Astrocyte (in vitro differentiated cells and primary cell): ENCODE data around the gene PIP5K1A. TPM values are rescaled to one million over a fixed set of nuclear protein-coding genes. Genes with fewer than 3 reads are reported as not detected.
"Not testable (repeated sequence)": the region's sequence is repeated elsewhere in the genome, so short reads cannot be mapped to it uniquely, and the experiment has no call there.

Experiments used
- DNase-seq: peaks from one replicate; pipeline ENCODE4 v3.0.0-alpha.2; 2010; ENCODE audit warnings: low read depth
- FAIRE-seq: peaks from 2 replicates; lab custom pipeline; 2011; peaks lifted over from hg19 to GRCh38; lab: Jason Lieb, UNC
- H2AFZ ChIP-seq: 2 replicates; pipeline ENCODE4 v1.6.0; 2012; ENCODE audit warnings: low read depth, low read length, inconsistent platforms
- H3K27ac ChIP-seq: 2 replicates; pipeline ENCODE4 v1.5.1; 2011; ENCODE audit warnings: low read depth, low read length, inconsistent platforms
- H3K27me3 ChIP-seq: 2 replicates; pipeline ENCODE4 v1.6.0; 2011; ENCODE audit warnings: low read length, inconsistent platforms; ENCODE audit not compliant: insufficient read depth
- H3K36me3 ChIP-seq: 2 replicates; pipeline ENCODE4 v1.5.1; 2011; ENCODE audit warnings: low read length, inconsistent platforms; ENCODE audit not compliant: insufficient read depth
- H3K4me1 ChIP-seq: 2 replicates; pipeline ENCODE4 v1.5.1; 2011; ENCODE audit warnings: low read length, inconsistent platforms; ENCODE audit not compliant: insufficient read depth
- H3K4me2 ChIP-seq: 2 replicates; pipeline ENCODE4 v1.6.0; 2012; ENCODE audit warnings: low read length, inconsistent platforms
- H3K4me3 ChIP-seq: 2 replicates; pipeline ENCODE4 v1.5.1; 2011; ENCODE audit warnings: low read depth, mild to moderate bottlenecking, low read length, inconsistent platforms; ENCODE audit not compliant: insufficient read depth
- H3K79me2 ChIP-seq: 2 replicates; pipeline ENCODE4 v1.6.0; 2012; ENCODE audit warnings: mild to moderate bottlenecking, low read length, inconsistent platforms; ENCODE audit not compliant: insufficient read depth
- H3K9ac ChIP-seq: 2 replicates; pipeline ENCODE4 v1.6.0; 2012; ENCODE audit warnings: mild to moderate bottlenecking, low read length, inconsistent platforms
- H3K9me3 ChIP-seq: 2 replicates; pipeline ENCODE4 v1.5.1; 2012; ENCODE audit warnings: low read depth, mild to moderate bottlenecking, low read length, inconsistent platforms; ENCODE audit not compliant: insufficient read depth
- H4K20me1 ChIP-seq: 2 replicates; pipeline ENCODE4 v1.6.0; 2012; ENCODE audit warnings: low read length, inconsistent platforms; ENCODE audit not compliant: insufficient read depth
- H3K27ac Mint-ChIP-seq: one replicate; pipeline ENCODE4 v1.8.0; 2021; ENCODE audit warnings: mild to moderate bottlenecking, mixed read lengths; ENCODE audit not compliant: unreplicated experiment
- H3K27me3 Mint-ChIP-seq: one replicate; pipeline ENCODE4 v1.8.0; 2021; ENCODE audit warnings: low read depth, mixed read lengths; ENCODE audit not compliant: unreplicated experiment
- H3K36me3 Mint-ChIP-seq: one replicate; pipeline ENCODE4 v1.8.0; 2021; ENCODE audit warnings: low read depth, mixed read lengths; ENCODE audit not compliant: unreplicated experiment
- H3K4me1 Mint-ChIP-seq: one replicate; pipeline ENCODE4 v1.8.0; 2021; ENCODE audit warnings: low read depth, mixed read lengths; ENCODE audit not compliant: unreplicated experiment
- H3K4me3 Mint-ChIP-seq: one replicate; pipeline ENCODE4 v1.8.0; 2021; ENCODE audit warnings: mild to moderate bottlenecking, moderate library complexity, mixed read lengths; ENCODE audit not compliant: unreplicated experiment
- H3K9me3 Mint-ChIP-seq: one replicate; pipeline ENCODE4 v1.8.0; 2021; ENCODE audit warnings: mild to moderate bottlenecking, mixed read lengths; ENCODE audit not compliant: unreplicated experiment
- CTCF ChIP-seq: IDR thresholded peaks from 2 replicates; pipeline ENCODE4 v1.5.1; 2011; ENCODE audit warnings: low read depth, mild to moderate bottlenecking, inconsistent platforms, low read length, moderate library complexity; ENCODE audit not compliant: insufficient read depth
- EZH2 ChIP-seq: IDR thresholded peaks from 2 replicates; pipeline ENCODE4 v1.6.1; 2012; ENCODE audit warnings: mild to moderate bottlenecking, low read length, inconsistent platforms; ENCODE audit not compliant: insufficient read depth
- total RNA-seq: library from RNA; stranded (reverse); gene quantifications from 2 replicates; pipeline ENCODE4 v1.2.1, GENCODE V29; 2021

PIP5K1A gene
- total RNA-seq, 1 donor from 2014 or later: 121 TPM

GRCh38 chr1:151193856-151194255 is 4.5 kb upstream of the PIP5K1A start:
- peaks cover 15% of the 10 kb centered on the region for H3K79me2 ChIP-seq
- no peak overlapping the region for H3K4me2 ChIP-seq
- Mint-ChIP-seq H3K27ac (no peak overlapping the region), H3K4me1 (peaks cover 8% of the 10 kb centered on the region), H3K36me3 (no peaks in the 10 kb centered on the region), H3K9me3 (no peaks in the 10 kb centered on the region), H3K27me3 (no peaks in the 10 kb centered on the region), H3K4me3 (no peak overlapping the region)
- H3K36me3 ChIP-seq: no peaks in the 10 kb centered on the region
- no peaks in the 10 kb centered on the region for H3K27me3 ChIP-seq
- H3K4me3 ChIP-seq: no peak overlapping the region
- FAIRE-seq: no peak
- H3K9ac ChIP-seq: no peak overlapping the region
- no peak overlapping the region for H2AFZ ChIP-seq
- TF ChIP-seq EZH2 (no peak), CTCF (no peak)
- no peaks in the 10 kb centered on the region for H3K9me3 ChIP-seq
- peaks cover 15% of the 10 kb centered on the region for H3K4me1 ChIP-seq
- DNase-seq: no peak
- peaks cover 3% of the 10 kb centered on the region for H4K20me1 ChIP-seq
- no peak overlapping the region for H3K27ac ChIP-seq

DNA sequence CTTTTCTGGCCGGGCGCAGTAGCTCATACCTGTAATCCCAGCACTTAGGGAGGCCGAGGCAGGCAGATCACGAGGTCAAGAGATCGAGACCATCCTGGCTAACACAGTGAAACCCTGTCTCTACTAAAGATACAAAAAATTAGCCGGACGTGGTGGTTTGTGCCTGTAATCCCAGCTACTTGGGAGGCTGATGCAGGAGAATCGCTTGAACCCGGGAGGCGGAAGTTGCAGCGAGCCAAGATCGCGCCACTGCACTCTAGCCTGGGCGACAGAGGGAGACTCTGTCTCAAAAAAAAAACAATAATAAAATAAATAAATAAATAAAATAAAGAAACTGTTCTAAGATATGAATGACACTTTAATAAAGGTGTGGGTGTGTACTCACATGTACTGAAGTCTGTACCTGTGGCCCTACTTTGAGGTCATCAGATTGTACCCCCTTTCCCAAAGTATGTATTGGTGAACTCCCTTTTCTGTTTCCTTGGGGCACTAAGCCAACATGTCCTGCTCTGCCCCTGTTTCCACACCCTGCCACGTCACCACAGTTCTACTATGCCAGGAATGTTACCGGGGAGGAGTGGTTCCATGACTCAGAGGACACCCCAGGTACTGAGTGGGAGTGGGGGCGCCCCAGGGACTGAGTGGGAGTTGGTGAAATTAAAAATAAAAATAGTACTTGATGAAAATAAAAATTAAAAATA is 3.3 kb upstream of the PIP5K1A start:
- not testable (repeated sequence) for H3K4me3 ChIP-seq, H3K9me3 ChIP-seq, H3K36me3 ChIP-seq, H3K4me3 Mint-ChIP-seq, H3K27me3 Mint-ChIP-seq, H3K27me3 ChIP-seq, H3K36me3 Mint-ChIP-seq, H3K4me1 Mint-ChIP-seq, H3K9me3 Mint-ChIP-seq, H4K20me1 ChIP-seq, FAIRE-seq
- H2AFZ ChIP-seq: peak overlapping the region; percentile 70
- H3K27ac Mint-ChIP-seq: peak overlapping the region; percentile 96
- H3K27ac ChIP-seq: peak overlapping the region; percentile 83
- H3K79me2 ChIP-seq: peaks cover 16% of the 10 kb centered on the region
- peak; percentile 78 for DNase-seq
- peak overlapping the region; percentile 49 for H3K9ac ChIP-seq
- peaks cover 10% of the 10 kb centered on the region for H3K4me1 ChIP-seq
- H3K4me2 ChIP-seq: peak overlapping the region; percentile 58

GRCh38 chr1:151196292-151196800 is 2.0 kb upstream of the PIP5K1A start:
- Histone ChIP-seq H4K20me1 (peaks cover 17% of the 10 kb centered on the region), H3K4me2 (peak overlapping the region; percentile 28), H3K9me3 (no peaks in the 10 kb centered on the region), H3K9ac (peak overlapping the region; percentile 49), H3K36me3 (no peaks in the 10 kb centered on the region), H3K27me3 (no peaks in the 10 kb centered on the region), H3K27ac (peak overlapping the region; percentile 66), H3K4me1 (peaks cover 15% of the 10 kb centered on the region), H3K79me2 (peaks cover 27% of the 10 kb centered on the region), H3K4me3 (peak overlapping the region; percentile 1), H2AFZ (no peak overlapping the region)
- DNase-seq (peak; percentile 75), FAIRE-seq (no peak)
- Mint-ChIP-seq H3K27ac (peak overlapping the region; percentile 91), H3K36me3 (no peaks in the 10 kb centered on the region), H3K4me3 (no peak overlapping the region), H3K9me3 (no peaks in the 10 kb centered on the region), H3K27me3 (no peaks in the 10 kb centered on the region), H3K4me1 (peaks cover 9% of the 10 kb centered on the region)
- no peak for TF ChIP-seq EZH2
- peak; percentile 61 for TF ChIP-seq CTCF
